Astrocyte of the cerebellum (primary cell): Measurements from ENCODE around the gene C11orf65.

Experiments
- DNase-seq: peaks from one replicate; pipeline ENCODE4 v3.0.0-alpha.2; 2011; ENCODE audit warnings: low read depth
- H3K4me3 ChIP-seq: 2 replicates; pipeline ENCODE4 v1.5.1; 2011; ENCODE audit warnings: mild to moderate bottlenecking, low read depth, low read length, moderate library complexity
- CTCF ChIP-seq: IDR thresholded peaks from 2 replicates; pipeline ENCODE4 v1.5.1; 2012; ENCODE audit warnings: low read length, low read depth, moderate library complexity, mild to moderate bottlenecking; ENCODE audit errors: missing control alignments
- in situ Hi-C: cut with HindIII; loops from 2 replicates; pipeline ENCODE4 v1.10.0; 2017; ENCODE audit warnings: low sequenced_read_pairs

The C11orf65 gene

GRCh38 chr11:108496643-108497256 lies 29.4 kb upstream of the C11orf65 start:
- in situ Hi-C loops = no loop called here
- no peak for TF ChIP-seq CTCF
- no peak for DNase-seq
- H3K4me3 ChIP-seq = peak overlapping the region; percentile 53

- H3K4me3 ChIP-seq = no peak overlapping the region
- in situ Hi-C loops = no loop called here
- TF ChIP-seq CTCF = no peak
- DNase-seq = no peak
Observed at GRCh38 chr11:108495326-108495725, 28.0 kb upstream of the C11orf65 start.

GRCh38 chr11:108494182-108494581 lies 26.9 kb upstream of the C11orf65 start:
- H3K4me3 ChIP-seq = no peak overlapping the region
- DNase-seq = no peak
- in situ Hi-C loops = no loop called here
- no peak for TF ChIP-seq CTCF

- DNase-seq = no peak
- H3K4me3 ChIP-seq = no peak overlapping the region
- in situ Hi-C loops = no loop called here
- no peak for TF ChIP-seq CTCF
Observed at GRCh38 chr11:108491936-108492335, 24.6 kb upstream of the C11orf65 start.

GRCh38 chr11:108486828-108487227 lies 19.5 kb upstream of the C11orf65 start:
- no peak overlapping the region for H3K4me3 ChIP-seq
- DNase-seq = no peak
- no peak for TF ChIP-seq CTCF
- in situ Hi-C loops = no loop called here

- no peak overlapping the region for H3K4me3 ChIP-seq
- TF ChIP-seq CTCF = no peak
- no peak for DNase-seq
- in situ Hi-C loops = no loop called here
Observed at GRCh38 chr11:108486331-108486730, 19.0 kb upstream of the C11orf65 start.

GRCh38 chr11:108483163-108483562 lies 15.8 kb upstream of the C11orf65 start:
- H3K4me3 ChIP-seq = no peak overlapping the region
- in situ Hi-C loops = no loop called here
- no peak for TF ChIP-seq CTCF
- DNase-seq = peak; percentile 16
